ENCODE data around the gene LY86. TPM values are rescaled to one million over a fixed set of nuclear protein-coding genes. Genes with fewer than 3 reads are reported as not detected.

The LY86 gene
- total RNA-seq, 2 donors from 2014 or later, result 0.49 to 2.3 TPM

DNA sequence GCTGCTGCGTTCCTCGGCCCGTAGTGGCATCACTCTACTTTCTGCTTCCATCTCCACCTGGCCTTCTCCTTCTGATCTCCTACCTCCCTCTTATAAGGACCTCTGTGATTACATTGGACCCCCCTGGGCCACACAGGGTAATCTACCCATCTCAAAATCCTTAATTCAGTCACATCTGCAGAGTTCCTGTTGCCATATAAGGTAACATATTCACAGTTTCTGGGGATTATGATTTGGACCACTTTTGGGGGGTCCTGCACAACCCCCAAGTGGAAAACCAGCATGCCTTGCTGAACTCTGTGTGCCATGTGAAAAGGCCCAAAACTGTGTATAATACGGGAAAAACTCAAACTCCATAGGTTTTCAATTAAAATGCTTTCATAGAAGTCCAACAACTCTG, 51.1 kb downstream of the LY86 start:
- intact Hi-C loops (cut with DNase I, micrococcal nuclease), result no loop called here
- DNase-seq (no peak), ATAC-seq (no peak)

DNA sequence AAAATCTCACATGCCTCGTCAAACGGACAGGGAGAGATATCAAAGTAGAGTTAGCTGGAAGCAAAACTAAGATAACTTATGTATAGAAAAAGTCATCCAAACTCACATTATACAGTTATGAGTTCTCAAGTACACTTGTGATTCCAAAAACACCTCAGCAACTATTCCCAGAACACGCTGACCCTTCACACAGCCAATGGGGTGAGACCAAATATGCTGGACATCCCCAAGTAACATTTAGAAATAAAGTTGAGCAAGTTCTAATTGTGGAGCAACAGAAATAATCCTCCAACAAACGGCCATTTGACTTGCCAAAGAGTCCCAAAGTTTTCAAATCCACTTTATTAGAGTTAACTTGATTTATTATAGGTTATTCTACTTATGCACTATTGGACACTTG, 52.4 kb downstream of the LY86 start:
- intact Hi-C loops (cut with DNase I, micrococcal nuclease), result no loop called here
- ATAC-seq (no peak), DNase-seq (no peak)

DNA sequence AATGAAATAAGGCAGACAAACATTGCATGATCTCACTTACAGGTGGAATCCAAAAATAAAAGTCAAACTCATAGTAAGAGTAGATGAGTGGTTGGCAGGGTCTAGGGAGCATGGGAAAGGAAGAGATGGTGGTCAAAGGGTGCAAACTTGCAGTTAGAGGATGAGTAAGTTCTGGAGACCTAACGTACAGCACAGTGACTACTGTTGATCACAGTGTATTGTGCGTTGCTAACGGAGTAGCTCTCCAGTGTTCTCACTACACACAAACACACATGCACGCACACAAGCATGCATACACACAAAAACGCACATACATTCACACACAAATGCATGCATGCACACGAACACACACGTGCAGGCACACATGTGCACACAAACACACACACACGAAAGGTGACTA, 54.9 kb downstream of the LY86 start:
- ATAC-seq, result no peak
- intact Hi-C loops (cut with DNase I, micrococcal nuclease), result no loop called here
- no peak for DNase-seq

DNA sequence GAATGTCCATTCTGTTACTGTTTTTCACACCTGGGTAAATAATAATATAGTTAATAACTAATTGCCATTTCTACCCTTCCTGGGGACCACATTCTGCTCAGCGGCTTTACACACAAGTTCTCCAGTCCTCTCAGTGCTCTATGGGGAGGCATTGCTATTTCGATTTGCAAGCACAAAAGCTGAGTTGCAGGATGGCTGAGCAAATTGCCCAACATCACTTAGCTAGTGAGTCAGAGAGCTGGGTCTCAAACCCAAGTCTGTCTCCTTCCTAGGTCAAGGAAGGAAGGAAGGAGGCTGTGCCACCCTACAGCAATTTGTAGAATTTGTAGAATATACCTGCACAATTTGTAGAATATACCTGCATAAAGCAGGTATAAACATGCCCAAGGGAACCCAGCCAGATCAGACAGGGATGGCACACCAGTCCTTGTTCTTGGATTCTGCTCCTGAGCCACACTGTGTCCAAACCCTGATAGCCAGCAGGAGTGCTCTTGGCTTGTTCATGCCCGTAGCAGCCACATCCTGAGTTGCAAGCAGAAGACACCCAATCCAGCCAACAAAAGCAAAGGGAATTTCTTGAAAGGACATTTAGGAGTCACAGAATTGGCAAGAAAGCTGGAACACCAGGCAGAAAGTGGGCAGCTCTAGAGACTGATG, 56.9 kb downstream of the LY86 start:
- ATAC-seq (no peak), DNase-seq (no peak)
- intact Hi-C loops (cut with DNase I, micrococcal nuclease), result no loop called here

DNA sequence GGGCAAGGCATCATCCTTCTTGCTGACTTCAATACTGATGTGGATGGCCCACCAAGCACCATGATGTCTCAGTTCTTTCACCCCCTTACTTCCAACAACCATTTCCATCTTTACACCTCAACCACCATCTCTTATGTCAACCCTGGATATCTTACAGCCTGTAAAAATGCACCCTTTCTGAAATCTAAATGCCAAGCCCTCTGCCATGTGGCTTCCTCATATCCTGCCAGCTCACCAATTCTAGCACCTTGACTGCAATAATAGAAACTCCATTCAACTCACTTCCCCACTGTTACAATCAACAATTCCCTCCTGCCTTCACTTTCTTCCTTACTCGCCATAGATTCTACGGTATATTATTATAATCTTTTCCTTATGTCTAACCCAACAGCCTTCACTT, 57.9 kb downstream of the LY86 start:
- DNase-seq, result no peak
- intact Hi-C loops (cut with DNase I, micrococcal nuclease), result no loop called here
- ATAC-seq, result no peak

DNA sequence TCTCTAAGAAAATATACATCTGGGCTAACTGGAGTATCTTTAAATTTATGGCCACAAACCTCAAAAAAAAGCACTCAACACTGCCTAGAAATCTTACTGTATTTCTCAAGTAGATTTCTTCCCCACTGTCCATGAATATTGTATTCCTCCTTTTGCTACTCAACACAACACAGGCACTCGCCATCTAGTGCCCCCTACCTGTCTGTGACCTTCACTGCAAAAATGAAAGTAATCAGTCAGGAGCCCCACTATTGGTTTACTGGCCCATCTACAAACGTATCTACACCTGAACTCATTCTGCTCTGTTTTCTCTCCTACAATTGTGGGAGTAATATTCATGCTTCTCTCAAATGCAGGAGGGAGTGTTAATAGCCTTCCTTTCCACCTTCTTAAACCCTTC, 58.3 kb downstream of the LY86 start:
- ATAC-seq (no peak), DNase-seq (no peak)
- intact Hi-C loops (cut with DNase I, micrococcal nuclease), result no loop called here

DNA sequence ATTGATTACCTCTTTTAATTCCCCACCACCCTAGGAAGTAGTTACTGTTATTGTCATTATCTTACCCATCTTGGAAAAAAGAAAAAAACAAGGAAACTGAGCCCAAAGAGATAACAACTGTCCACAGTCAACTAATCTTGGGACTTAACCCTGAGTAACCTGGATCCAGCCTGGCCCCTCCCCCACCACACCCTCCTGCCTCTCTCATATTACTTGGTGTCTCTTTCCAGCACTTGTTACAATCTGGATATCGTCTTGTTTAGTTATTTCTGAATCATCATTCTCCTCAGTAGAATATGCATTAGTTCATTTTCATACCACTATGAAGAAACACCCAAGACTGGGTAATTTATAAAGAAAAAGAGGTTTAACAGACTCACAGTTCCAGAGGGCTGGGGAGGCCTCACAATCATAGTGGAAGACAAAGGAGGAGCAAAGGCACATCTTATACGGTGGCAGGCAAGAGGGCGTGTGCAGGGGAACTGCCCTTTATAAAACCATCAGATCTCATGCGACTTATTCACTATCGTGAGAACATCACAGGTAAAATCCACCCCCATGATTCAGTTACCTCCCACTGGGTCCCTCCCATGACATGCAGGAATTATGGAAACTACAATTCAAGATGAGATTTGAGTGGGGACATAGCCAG, 60.3 kb downstream of the LY86 start:
- ATAC-seq, result no peak
- no peak for DNase-seq
- intact Hi-C loops (cut with DNase I, micrococcal nuclease), result no loop called here

DNA sequence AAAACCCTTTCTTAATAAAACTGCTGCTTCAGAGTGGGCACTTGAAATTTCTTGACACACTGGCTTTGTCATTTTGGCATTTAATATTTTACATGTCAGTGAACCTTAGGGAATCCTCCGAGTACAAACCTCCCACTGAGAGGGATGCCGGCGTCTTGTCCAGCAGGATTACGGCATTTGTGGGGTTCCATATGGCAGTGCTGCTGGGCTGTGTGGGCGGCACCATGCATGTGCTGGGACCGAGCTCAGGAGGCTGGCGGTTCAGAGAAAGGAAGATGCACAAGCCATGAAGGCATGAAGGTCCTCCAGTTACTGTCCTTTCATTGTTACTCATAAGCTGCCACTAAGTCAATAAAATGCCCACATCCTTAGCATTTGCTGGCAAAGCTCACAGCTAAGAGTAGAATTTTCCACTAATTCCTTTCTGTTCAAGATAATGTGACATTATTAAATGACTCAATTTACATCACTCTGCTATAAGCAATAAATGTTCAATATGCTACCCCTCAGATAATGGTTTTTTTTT, 61.4 kb downstream of the LY86 start:
- ATAC-seq, result no peak
- DNase-seq, result no peak
- intact Hi-C loops (cut with DNase I, micrococcal nuclease), result no loop called here

DNA sequence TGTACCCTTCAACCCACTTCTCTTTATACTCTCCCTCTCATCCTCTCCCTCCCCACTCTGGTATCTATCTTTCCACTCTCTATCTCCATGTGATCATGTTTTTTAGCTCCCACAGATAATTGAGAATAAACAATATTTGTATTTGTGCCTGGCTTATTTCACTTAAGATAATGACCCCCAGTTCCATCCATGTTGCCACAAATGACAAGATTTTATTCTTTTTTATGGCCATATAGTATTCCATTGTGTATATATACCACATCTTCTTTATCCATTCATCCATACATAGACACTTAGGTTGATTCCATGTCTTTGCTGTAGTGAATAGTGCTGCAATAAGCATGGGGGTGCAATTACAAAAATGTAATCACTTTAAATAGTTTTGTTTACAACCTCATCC, 62.3 kb downstream of the LY86 start:
- intact Hi-C loops (cut with DNase I, micrococcal nuclease), result no loop called here
- no peak for ATAC-seq
- DNase-seq, result no peak

DNA sequence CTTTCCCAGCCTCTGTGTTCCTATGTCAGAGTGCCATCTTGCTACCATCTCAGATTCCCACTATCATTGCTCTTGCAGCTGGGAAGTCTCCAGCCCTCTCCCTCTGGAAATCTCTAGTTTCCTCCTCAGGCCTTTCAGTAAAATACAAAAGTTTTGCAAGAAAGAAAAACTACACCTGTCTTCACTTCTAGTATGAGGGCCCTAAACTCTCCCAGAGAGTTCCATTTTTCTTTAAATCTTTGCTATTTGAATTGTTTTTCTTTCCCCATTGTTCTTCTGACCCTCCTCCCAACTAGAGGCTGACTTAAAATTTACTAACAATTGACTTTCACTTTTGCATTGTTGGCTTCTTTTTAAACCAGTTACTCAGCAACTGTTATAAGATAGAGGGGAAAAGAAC, 62.8 kb downstream of the LY86 start:
- DNase-seq, result no peak
- no peak for ATAC-seq
- intact Hi-C loops (cut with DNase I, micrococcal nuclease), result no loop called here

DNA sequence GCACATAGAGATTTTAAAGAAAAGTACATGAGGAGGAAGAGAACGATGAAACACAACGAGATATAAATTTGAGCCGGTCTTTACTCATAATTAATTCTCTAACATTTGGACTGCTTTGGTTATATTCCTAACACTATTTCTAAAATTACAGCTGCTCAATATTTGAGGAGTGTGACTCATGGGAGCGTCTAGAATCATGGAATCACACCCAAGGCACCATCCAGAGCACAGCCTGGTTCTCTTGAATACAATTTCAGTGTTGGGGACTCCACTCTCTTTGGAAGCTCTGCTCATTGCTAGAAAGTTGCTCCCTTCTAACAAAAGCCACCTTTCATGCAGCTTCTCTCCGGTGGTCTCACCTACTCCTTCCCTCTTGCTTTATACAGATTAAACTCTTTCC, 64.4 kb downstream of the LY86 start:
- ATAC-seq (no peak), DNase-seq (no peak)
- intact Hi-C loops (cut with DNase I, micrococcal nuclease), result no loop called here

DNA sequence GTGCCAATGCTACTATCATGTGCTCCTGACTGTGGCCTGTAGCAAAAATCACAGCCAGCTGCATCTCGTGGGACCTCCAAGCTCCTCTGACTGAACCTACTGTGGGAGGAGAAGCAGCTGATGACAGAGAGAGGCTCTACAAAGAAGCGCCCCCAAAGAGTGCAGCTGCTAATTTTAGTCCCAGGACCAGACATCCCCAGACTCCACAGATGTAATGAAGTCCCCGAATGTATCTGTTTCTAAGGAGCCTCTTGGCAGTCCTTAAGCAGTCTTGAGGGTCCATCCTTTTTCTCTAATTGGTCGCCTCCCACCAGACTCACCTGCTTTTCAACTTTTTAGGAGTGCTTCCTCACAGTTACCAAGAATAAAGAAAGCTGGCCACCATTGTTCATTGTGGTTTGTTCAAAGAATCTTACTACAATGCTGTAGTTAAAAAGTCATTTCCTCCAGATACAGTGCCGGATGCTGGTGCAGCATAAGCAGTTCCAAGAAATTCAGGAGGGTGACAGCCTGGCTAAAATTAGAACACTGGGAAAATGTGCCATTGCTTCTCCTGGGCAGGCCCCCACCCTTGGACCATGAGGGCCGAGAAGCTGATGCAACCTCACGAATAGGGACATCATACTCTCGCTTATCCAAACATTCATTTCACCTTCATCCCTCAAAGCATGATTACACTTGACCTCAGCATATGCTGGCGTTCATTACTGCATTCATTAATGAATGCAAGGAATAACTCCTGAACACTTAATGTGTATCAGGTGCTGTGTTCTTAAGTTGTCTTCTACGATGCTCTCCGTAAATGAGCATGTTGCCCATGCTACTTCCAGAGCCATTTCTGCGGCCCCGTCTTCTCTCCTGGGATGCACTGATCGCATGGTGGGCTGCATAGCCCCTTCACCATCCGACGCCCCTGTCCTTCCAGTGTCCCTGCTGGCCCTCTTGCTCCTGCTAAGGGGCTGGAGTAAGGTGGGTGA, 66.4 kb downstream of the LY86 start:
- intact Hi-C loops (cut with DNase I, micrococcal nuclease), result no loop called here
- ATAC-seq (no peak), DNase-seq (no peak)

DNA sequence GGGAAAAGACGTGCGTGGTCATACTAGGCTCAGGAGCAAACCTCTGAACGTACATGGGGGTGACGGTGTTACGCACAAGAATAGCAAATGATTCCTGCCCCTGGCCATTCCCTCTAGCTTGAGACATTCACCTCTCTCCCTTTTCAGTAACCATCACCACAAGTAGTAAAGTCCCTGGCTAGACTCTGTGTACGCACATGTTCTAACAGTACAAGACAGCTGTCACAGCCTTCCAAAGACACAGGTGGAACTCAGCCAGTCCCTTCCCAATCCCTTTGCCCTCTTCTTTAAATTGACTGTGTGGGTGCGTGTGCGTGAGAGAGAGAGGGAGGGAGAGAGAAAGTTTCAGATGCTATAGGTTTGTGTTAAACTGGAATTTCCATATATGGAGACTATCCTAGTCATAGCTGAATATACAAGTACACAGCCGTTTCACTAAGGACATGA, 67.3 kb downstream of the LY86 start:
- DNase-seq (no peak), ATAC-seq (no peak)
- intact Hi-C loops (cut with DNase I, micrococcal nuclease), result no loop called here

DNA sequence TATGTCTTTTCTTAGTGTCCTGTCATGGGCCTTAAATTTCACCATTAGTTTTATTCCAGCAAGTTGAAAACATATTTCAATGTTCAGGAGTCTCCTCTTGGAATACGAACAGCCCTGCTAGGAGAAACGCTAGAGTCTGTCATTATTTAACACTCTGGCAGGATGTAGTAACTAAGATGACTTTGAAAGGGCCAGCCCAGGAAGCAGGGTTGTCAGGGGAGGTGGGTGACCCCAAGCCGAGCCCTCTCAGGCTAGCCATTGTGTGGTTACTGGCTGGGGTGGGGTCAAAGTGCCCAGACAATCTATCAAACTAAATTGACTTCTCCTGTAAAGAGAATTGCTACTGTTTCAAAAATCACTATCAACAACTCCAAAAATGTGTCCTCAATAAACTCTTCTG, 67.8 kb downstream of the LY86 start:
- ATAC-seq, result no peak
- no peak for DNase-seq
- intact Hi-C loops (cut with DNase I, micrococcal nuclease), result no loop called here

DNA sequence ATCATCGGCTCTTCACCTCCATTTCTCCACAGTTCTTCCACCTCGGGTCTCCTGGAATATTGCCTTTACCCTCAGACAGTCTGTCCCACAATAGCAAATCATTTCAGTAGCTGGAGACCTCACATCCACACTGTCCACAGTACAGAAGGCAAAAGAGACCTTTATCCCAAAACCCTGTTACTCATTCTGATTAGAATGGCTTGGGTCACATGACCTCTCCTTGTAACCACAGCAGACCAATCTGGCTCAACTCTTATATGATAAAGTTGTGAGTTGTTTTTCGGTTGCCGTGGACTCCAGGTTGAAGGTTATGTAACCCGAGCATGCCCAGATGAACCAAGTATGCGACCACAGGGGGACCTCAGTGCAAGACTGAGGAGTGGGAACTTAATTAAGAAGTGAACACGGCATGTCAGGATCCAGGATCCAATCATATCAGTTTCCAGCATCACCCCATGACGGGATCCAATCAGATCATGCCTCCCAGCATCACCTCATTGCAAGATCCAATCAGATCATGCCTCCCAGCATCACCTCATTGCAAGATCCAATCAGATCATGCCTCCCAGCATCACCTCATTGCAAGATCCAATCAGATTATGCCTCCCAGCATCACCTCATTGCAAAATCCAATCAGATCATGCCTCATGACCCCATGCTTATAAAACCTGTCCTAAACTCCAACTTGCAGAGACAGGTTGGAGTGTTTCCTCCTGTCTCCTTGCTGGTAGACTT, 68.7 kb downstream of the LY86 start:
- DNase-seq (no peak), ATAC-seq (no peak)
- intact Hi-C loops (cut with DNase I, micrococcal nuclease), result no loop called here

DNA sequence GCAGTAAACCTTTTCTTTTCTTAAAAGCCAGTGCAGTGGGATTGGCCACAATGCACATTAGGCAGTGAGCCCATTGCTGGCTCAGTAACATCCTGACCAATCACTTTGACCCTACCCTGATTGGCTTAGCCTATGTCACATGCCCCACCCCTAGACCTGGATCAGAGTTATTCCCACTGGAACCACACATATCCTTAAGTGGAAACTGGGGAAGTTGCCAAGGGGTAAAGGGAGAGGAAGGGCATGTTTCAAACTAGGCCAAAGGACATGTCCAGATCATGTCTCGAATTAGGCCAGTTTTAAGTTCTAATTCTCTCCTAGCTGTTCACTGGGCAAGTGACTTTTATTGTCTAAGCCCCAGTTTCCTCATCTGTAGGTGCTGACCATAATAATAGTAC, 69.3 kb downstream of the LY86 start:
- intact Hi-C loops (cut with DNase I, micrococcal nuclease), result no loop called here
- no peak for ATAC-seq
- DNase-seq, result no peak

DNA sequence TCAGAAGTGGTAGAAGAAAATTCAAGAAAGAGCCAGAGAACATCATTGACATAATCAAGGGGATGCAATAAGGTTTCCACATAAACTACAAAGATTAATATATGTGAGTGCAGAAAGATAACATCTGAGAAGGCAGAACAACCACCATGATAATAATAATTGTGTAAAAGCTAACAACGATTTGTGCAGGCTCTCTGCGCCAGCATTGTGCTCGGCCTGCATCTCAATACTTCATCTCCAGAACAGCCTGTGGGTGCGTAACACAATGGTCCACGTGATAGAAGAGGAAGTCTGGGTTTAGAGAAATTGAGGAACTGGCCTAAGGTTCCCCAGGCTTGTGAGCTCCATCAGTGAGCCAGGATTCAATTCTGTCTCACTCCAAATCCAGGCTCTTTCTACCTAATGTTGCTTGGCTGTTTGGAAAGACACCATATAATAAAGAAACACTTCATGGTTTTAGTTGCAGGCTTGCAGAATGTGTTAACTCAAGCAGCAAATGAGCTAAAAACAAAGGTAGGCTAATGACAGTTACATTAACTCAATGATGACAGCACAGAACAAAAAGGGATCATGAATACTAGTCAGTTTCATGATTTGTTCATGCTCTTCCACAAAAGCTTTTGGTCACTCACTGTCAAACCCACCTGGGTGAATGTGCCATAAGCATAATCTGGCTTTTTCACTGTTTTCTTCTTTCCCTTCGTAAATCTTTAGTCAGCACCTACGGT, 71.2 kb downstream of the LY86 start:
- DNase-seq, result no peak
- ATAC-seq, result no peak
- intact Hi-C loops (cut with DNase I, micrococcal nuclease), result no loop called here

DNA sequence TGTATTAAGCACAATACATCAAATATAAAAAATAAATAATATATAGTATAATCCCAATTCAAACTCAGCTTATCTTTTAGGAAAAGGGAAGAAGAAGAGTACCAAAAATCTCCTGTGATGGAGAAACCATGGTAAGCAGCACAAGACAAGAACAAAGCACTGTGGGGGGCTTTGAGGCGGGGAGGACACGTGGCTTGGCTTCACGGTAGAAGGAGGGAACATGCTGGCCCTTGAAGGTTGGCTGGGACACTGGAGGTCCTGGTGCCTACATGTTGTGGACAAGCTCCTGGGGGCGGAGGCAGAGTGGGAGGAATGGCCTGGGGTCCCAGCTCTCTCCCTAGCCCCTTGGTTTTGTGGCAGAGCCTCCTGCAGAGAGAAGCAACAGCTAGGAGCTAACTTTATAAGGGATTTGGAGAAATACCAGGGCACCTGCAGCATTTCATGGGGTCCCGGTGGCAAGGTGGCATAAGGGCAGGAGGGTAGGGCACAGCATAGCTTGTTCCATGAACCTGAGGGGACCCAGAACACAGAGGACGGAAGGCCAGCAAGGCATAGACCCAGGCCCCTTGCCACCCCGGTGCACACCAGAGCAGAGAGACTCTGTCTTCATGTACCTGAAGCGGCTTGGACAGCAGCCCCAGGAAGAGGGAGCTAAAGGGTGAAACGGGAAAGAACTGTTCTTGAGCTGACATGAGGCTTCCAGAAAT, 72.0 kb downstream of the LY86 start:
- no peak for ATAC-seq
- intact Hi-C loops (cut with DNase I, micrococcal nuclease), result no loop called here

More for the DNA sequence above, 72.0 kb downstream of the LY86 start:
- DNase-seq, result no peak
